ENCODE results near the gene JMJD8. TPM values are rescaled to one million over a fixed set of nuclear protein-coding genes. Genes with fewer than 3 reads are reported as not detected.
A peak's percentile ranks its signal among the peaks of the same experiment; 100 is the strongest.

Gene JMJD8
- 11.3 and 18.1 TPM in 2 replicates for total RNA-seq (2014; rRNA removed; shearing (Covaris generic))

DNA sequence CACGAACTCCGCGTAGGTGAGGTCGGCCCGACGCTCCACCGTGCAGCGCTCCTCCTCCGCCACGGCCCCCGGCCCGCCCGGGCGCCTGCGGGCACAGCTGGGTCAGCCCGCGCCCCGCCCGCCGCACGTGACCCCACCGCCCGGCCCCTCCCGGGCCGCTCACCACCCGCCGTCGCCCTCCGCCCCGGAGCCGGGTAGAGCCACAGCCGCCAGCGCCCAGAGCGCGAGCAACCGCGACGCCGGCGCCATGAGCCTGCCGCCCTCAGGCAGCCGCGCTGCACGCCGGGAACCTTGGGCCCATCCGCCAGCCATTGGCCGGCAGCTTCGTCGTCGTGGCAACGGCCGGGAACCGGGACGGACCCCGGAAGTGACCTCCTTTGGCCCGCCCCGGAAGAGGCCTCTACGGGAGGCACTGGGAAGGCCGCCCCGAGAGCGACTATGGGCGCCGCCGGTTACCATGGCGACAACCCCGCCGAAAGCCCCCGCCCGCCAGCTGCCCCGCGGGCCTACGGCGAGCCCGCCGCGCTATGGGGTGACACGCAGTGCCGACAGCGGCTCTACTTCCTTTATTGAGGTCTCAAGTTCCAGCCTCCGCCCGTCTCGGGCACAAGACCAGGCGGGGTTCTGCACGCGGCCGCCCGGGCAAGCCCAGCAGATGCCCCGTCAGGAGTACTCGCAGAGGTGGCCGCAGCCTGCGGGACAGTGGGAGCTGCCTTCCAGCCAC lies at the start of gene JMJD8:
Gene JMJD8, minus strand, starts transcription at position 264 of the 724 bp plus-strand sequence. Its CDS starts 15 bp downstream, at position 249.
- DNase-seq (ENCODE audit: low spot score), result peak; percentile 66

- DNase-seq (ENCODE audit: low spot score), result no peak
Observed at GRCh38 chr16:733382-734207, 49.5 kb upstream of the JMJD8 start.

DNA sequence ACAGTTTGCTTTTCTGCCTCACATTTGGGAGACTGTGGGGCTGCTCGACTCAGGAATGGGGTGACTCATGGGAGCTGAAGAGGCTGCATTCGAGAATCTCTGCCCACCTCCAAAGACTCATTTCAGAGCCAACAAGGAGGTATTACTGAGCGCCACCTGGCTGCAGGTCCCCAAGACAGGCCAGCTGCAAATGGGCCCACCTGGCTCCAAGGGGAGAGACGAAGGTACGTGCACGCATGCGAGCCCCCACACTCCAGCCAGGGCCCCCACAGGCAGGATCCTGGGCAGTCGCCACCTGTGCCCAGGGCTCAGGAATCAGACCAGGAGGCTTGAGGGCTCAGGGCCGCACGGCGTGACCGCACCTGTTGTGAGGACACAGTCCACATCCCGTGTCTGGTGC lies 48.8 kb upstream of the JMJD8 start:
- no peak for DNase-seq (ENCODE audit: low spot score)

- DNase-seq (ENCODE audit: low spot score), result no peak
Observed at GRCh38 chr16:732332-732731, 48.2 kb upstream of the JMJD8 start.

DNA sequence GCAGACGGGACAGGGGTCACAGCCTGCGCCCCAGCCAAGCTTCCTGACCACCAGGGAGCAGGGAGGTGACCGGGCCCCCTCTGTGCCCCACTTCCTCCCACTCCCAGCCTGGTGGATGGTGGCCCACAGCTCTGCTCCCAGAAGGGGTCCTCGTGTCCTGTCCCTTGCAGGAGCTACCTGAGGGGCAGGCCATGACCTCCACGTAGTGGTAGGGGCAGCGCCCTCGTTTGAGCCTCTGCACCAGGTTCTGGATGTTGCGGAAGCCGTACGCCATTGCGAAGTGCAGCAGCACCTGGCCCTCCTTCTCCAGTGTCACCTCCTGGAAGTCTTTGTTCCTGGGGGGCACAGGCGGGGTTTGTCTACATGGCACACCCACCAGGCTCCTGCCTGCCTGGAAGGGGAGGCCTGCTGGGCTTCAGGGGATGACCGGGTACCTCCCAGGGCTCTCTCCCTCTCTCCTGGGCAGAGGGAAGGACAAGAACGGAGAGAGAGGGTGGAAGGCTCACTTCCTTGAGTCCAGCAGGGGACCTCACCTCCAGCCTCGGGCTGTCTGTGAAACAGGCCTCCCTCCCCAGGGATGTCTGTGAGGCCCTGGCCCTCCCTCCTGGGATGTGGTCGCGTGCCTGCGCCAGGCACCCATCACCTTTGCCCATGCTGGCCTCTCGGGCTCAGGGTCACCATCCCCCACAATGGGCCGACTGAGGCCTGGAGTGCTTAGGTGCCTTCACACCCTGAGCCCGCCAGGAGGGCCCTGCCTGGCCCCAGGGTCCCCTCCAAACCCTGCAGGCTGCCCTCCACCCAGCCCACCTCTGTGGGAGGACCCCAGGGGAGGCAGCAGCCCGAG lies 46.8 kb upstream of the JMJD8 start:
- no peak for DNase-seq (ENCODE audit: low spot score)

DNA sequence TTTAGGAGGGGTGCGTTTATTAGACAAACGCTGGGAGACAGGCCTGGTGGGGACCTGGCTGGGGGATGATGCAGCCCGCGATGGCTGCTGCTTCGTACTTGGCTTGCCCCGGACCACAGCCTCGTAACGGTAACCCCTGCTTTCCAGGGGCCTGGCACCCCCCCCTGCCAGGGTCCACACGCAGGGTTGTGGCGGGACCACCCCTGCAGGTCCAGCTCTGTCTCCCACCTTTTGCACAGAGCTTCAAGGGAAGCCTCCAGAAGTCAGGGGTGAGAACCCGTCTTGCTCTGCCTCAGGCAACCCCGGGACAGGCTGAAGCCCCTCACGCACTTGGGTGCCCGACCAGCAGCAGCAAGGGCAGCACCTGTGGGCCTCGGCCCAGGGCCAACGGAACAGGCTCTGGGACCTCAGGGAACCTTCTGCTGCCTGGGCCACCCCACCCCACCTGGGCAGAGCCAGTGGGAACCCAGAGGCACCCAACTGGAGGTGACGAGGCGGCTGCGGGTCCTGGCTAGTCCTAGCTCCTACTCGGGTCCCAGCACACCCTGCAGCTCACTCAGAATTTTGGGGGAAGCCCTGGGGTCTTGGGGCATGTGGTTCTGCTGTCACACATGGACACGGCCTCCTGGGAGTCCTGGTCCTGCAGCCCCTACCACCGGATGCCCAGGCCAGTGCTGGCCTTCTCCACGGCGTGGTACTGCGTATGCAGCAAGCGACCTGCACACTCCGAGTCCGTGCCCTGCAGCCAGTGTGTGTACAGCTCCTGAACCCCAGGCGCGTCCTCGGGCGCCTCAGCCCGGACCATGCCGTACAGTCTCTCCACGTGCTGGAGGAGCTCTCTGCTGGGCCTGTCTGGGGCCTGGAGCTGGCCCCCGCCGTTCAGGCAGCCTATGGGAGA lies 45.9 kb upstream of the JMJD8 start:
- DNase-seq (ENCODE audit: low spot score), result no peak

GRCh38 chr16:728890-729744 lies 45.0 kb upstream of the JMJD8 start:
- DNase-seq (ENCODE audit: low spot score), result no peak

DNA sequence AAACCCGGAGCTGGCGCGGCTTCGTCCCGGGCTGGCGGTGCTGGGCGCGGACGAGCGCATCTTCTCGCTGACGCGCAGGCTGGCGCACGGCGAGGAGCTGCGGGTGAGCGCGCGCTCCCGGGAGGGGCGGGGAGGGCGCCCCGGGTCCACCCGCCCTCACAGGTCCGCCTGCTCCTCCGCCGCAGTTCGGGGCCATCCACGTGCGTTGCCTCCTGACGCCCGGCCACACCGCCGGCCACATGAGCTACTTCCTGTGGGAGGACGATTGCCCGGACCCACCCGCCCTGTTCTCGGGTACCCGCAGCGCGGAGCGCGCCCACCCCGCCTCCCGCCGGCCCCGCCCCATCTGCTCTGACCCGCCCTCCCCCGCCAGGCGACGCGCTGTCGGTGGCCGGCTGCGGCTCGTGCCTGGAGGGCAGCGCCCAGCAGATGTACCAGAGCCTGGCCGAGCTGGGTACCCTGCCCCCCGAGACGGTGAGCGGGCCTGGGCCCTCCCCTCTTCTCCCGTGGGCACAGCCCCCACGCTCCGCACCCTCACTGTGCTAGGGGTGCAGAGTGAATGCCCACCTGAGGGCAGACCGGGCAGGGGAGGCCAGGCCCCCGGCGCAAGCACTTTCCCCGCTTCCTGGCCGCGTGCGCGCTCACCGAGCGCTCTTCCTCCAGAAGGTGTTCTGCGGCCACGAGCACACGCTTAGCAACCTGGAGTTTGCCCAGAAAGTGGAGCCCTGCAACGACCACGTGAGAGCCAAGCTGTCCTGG lies 44.2 kb upstream of the JMJD8 start:
- DNase-seq (ENCODE audit: low spot score), result peak; percentile 88

- DNase-seq (ENCODE audit: low spot score), result no peak
Observed at GRCh38 chr16:727291-727977, 43.3 kb upstream of the JMJD8 start.

DNA sequence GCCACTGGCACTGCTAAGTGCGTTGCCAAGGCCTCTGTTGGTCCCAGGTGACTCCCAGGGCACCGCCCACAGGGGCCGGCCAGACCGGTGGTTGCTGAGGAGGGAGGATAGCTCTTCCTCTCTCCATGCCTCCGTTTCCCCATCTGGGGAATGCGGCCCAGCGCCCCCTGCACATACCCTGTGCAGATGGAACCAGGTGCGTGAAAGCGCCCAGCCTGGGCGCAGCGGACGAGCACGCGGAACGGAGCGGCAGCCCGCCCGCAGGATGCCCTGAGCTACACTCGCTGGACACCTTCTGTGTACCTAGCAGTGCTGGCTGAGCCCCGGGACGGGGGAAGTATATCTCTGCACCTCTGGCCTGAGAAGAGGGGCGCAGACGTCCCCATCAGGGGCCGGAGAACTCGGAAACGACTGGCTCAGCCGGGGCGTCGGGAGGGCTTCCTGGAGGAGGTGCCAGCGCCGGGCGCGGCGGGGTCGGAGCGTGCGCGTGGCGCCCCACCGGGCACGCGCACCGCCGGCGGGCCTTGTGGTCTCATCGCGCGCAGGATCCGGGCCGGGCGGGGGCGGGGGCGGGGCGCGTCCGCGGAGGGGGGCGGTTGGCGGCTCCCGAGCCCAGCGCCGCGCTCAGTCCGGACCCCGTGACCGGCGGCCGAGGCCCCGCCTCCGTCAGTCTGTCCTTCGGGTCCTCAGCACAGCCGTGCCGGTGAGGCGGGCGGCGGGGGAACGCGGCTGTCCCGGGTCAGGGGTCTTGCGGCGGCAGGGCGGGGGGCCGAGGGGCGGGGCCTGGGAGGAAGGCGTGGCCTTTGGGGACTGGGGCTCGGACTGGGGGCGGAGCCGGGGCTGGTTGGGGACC lies 42.5 kb upstream of the JMJD8 start, which contains the start of the genes CCDC78 and HAGHL:
Gene CCDC78, minus strand, starts transcription at position 6 of the 853 bp plus-strand sequence. CDS start 76 bp downstream, outside the sequence.
Gene HAGHL, plus strand, starts transcription at position 669 of the 853 bp plus-strand sequence. CDS start 404 bp downstream, outside the sequence.
- DNase-seq (ENCODE audit: low spot score), result peak; percentile 45

- no peak for DNase-seq (ENCODE audit: low spot score)
Observed at GRCh38 chr16:726188-726437, 42.0 kb upstream of the JMJD8 start.

- no peak for DNase-seq (ENCODE audit: low spot score)
Observed at GRCh38 chr16:725463-726187, 41.5 kb upstream of the JMJD8 start.

GRCh38 chr16:725041-725376 lies 40.9 kb upstream of the JMJD8 start:
- no peak for DNase-seq (ENCODE audit: low spot score)

DNA sequence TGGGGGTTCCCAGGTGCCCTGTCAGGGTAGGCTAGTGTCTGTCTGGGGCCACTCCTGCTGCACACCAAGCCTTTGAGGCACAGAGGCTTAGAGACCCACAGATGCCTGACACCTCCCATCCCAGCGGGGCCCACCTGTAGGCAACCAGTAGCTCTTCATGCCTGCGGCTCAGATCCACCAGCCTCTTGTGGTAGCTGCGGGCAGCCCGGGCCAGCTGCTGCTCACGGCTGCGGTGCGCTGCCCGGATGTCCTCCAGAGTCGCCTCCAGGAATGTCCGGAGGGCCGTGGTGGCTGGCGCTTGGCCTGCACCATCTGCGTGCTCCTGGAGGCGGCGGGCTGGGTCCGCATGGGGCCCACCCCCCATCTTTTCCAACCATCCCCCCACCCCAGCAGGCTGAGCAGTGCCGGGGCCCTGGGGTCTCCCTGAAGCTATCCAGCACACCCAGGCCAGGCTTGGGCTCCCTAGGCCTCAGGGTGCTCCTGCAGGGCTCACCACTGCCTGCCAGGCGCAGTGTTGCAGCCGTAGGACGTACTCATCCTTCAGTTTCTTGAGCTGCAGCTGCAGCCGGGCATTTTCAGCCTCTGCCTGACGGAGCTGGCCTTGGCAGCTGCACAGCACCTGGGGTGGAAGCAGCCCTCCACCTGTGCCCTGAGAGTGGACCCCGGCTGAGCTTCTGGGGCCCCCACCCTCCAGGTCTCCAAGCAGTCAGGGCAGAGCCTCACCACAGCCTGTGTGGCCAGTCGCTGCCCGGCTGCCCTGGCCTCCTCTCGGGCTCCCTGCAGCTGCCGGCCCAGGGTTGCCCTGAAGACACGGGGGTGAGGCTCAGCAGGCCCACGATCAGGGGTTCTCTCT lies 40.3 kb upstream of the JMJD8 start:
- no peak for DNase-seq (ENCODE audit: low spot score)

DNA sequence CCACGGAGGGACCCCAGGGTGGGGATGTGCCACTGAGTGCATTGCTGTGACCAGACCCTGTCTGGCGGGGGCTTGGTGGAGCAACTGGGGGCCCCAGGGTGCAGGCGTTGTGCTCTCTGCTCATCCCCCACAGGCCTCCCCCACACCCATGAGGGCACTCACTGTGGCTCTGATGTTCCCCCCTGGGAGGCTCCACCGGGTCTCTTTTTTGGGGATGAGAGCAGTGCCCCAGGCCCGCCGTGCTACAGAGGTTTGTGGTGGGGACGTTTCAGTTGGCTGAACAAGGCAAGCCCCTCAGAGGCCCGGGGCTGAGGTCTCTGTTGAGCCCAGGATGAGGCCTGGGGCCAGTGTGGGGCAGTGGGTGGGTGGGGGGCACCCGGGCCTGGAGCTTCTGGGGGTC lies 39.6 kb upstream of the JMJD8 start:
- no peak for DNase-seq (ENCODE audit: low spot score)

All from H4 (cell line).